Spinal cord (tissue), 10 donors: ENCODE measurements around the gene EIF5A. TPM values are rescaled to one million over a fixed set of nuclear protein-coding genes. Genes with fewer than 3 reads are reported as not detected.

Experiments
- DNase-seq, 6 donors: peaks; one replicate each; pipeline versions ENCODE4 v3.0.0 to v3.0.0-alpha.2; 2013 to 2015; ENCODE audit warnings: low spot score in 6 of 6, low read depth in 4 of 6
- H3K27ac ChIP-seq: one replicate; pipeline ENCODE4 v1.5.1; 2013; ENCODE audit warnings: low read depth, low read length, control low read depth
- H3K27me3 ChIP-seq: one replicate; pipeline ENCODE4 v1.6.1; 2013; ENCODE audit warnings: low read length; ENCODE audit not compliant: control insufficient read depth, insufficient read depth
- H3K36me3 ChIP-seq: one replicate; pipeline ENCODE4 v1.6.1; 2013; ENCODE audit warnings: low read length; ENCODE audit not compliant: control insufficient read depth, insufficient read depth
- H3K4me1 ChIP-seq: one replicate; pipeline ENCODE4 v1.6.1; 2013; ENCODE audit warnings: low read length; ENCODE audit not compliant: control insufficient read depth, insufficient read depth
- H3K4me3 ChIP-seq: one replicate; pipeline ENCODE4 v1.5.1; 2013; ENCODE audit warnings: low read depth, low read length, control low read depth
- H3K9me3 ChIP-seq: one replicate; pipeline ENCODE4 v1.6.1; 2013; ENCODE audit warnings: low read length; ENCODE audit not compliant: control insufficient read depth, insufficient read depth
- WGBS: methylation state at CpG from one replicate; pipeline ENCODE4 v1.1.5; 2013; ENCODE audit warnings: missing lambda C conversion rate; ENCODE audit not compliant: insufficient coverage; 5-methylcytosine and 5-hydroxymethylcytosine counted together
- polyA plus RNA-seq, 2 donors: library from polyadenylated mRNA; unstranded; fragments of 120-200 nt; gene quantifications; one replicate each; pipeline ENCODE4 v1.2.1, GENCODE V29; 2013; ENCODE audit not compliant: insufficient read length in 2 of 2
- total RNA-seq, 2 donors: library from RNA; depleted of rRNA in 1 of 2; stranded (reverse); fragments of 120-200 nt in 1 of 2; fragments of >200 nt in 1 of 2; gene quantifications; one replicate each; pipeline versions ENCODE4 v1.2.3 to v1.2.4, GENCODE V29; 2013 to 2014
- donor health status: healthy.

EIF5A gene
- total and polyA plus RNA-seq, 4 donors: 146 to 375 (median 284) TPM

GRCh38 chr17:7262935-7263800 lies 44.3 kb upstream of the EIF5A start:
- Histone ChIP-seq H3K4me1 (peaks cover 24% of the 10 kb centered on the region), H3K36me3 (peaks cover 19% of the 10 kb centered on the region), H3K27ac (no peak overlapping the region), H3K27me3 (peaks cover 53% of the 10 kb centered on the region), H3K9me3 (no peaks in the 10 kb centered on the region), H3K4me3 (no peak overlapping the region)
- DNase-seq: no peak
- WGBS: 14% methylated on average over 18 of the region's 26 CpGs

GRCh38 chr17:7263801-7264078 lies 43.7 kb upstream of the EIF5A start:
- peaks cover 53% of the 10 kb centered on the region for H3K27me3 ChIP-seq
- H3K27ac ChIP-seq: no peak overlapping the region
- WGBS: 61% methylated on average over 4 of the region's 4 CpGs
- H3K4me3 ChIP-seq: no peak overlapping the region
- peaks cover 14% of the 10 kb centered on the region for H3K36me3 ChIP-seq
- peaks cover 24% of the 10 kb centered on the region for H3K4me1 ChIP-seq
- DNase-seq: no peak
- H3K9me3 ChIP-seq: no peaks in the 10 kb centered on the region

- H3K4me3 ChIP-seq: no peak overlapping the region
- DNase-seq: no peak
- no CpG with 5 or more reads among the region's 1 CpG for WGBS
- H3K9me3 ChIP-seq: no peaks in the 10 kb centered on the region
- H3K36me3 ChIP-seq: no peaks in the 10 kb centered on the region
- H3K27me3 ChIP-seq: peaks cover 36% of the 10 kb centered on the region
- H3K4me1 ChIP-seq: peaks cover 13% of the 10 kb centered on the region
- H3K27ac ChIP-seq: no peak overlapping the region
Observed at GRCh38 chr17:7266784-7267183, 40.6 kb upstream of the EIF5A start.

GRCh38 chr17:7279448-7279847 lies 28.0 kb upstream of the EIF5A start:
- no peak for DNase-seq
- H3K4me3 ChIP-seq: no peak overlapping the region
- WGBS: 91% methylated on average over 5 of the region's 8 CpGs
- no peak overlapping the region for H3K27ac ChIP-seq
- H3K27me3 ChIP-seq: peaks cover 23% of the 10 kb centered on the region
- H3K4me1 ChIP-seq: peaks cover 25% of the 10 kb centered on the region
- H3K9me3 ChIP-seq: no peaks in the 10 kb centered on the region
- H3K36me3 ChIP-seq: no peaks in the 10 kb centered on the region

DNA sequence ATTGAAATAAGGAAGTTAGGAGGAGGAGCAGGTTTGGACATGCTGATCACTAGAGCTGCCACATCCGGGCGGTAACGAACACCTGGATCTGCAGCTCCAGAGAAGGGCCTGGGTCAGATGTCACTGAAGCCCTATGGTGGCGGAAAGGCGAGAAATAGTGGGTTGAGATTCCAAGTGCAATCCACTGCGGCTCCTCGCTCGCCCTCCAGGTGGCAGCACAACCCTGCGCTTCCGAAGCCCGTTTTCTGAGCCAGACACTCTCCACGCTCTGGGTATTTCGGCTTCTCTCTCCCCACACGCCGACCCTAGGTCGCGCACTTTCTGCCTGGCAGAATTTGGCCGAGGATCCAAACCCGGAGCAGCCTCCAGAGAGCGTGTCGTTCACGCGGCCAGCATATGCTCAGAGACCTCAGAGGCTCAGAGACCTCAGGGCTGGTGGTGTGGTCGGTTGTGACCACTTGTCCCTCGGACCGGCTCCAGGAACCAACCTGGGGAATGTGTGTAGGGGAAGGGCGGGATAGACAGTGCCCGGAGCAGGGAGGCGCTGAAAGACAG lies 26.8 kb upstream of the EIF5A start:
- peak overlapping the region; percentile 67 for H3K27ac ChIP-seq
- WGBS: under 1% methylated on average over 29 of the region's 29 CpGs
- H3K9me3 ChIP-seq: no peaks in the 10 kb centered on the region
- peak overlapping the region; percentile 40 for H3K4me3 ChIP-seq
- DNase-seq: peak; percentile 54 to 93 (median 65)
- peaks cover 3% of the 10 kb centered on the region for H3K36me3 ChIP-seq
- H3K4me1 ChIP-seq: peaks cover 25% of the 10 kb centered on the region
- peaks cover 26% of the 10 kb centered on the region for H3K27me3 ChIP-seq

GRCh38 chr17:7281074-7281952 lies 26.1 kb upstream of the EIF5A start, which contains the start of gene SLC2A4:
Gene SLC2A4 (plus strand): TSS chr17:7281718. CDS start chr17:7281935, 217 bp downstream.
- DNase-seq: peak in 5 of 6 donors; percentile 40 to 93 (median 75)
- Histone ChIP-seq H3K27me3 (peaks cover 26% of the 10 kb centered on the region), H3K27ac (peak within 1 kb of the TSS; percentile 67)

GRCh38 chr17:7281953-7282751 lies 25.3 kb upstream of the EIF5A start:
- 2% methylated on average over 35 of the region's 43 CpGs for WGBS
- Histone ChIP-seq H3K36me3 (peaks cover 3% of the 10 kb centered on the region), H3K27ac (no peak overlapping the region), H3K27me3 (peaks cover 26% of the 10 kb centered on the region), H3K4me1 (peaks cover 25% of the 10 kb centered on the region), H3K4me3 (peak overlapping the region; percentile 40), H3K9me3 (no peaks in the 10 kb centered on the region)
- no peak for DNase-seq

More at GRCh38 chr17:7281074-7281952, 26.1 kb upstream of the EIF5A start, which contains the start of gene SLC2A4:
- Histone ChIP-seq H3K9me3 (no peaks in the 10 kb centered on the region), H3K4me1 (peaks cover 25% of the 10 kb centered on the region), H3K4me3 (peak within 1 kb of the TSS; percentile 40), H3K36me3 (peaks cover 3% of the 10 kb centered on the region)
- under 1% methylated on average over 71 of the region's 71 CpGs for WGBS

- 78% methylated on average over 5 of the region's 6 CpGs for WGBS
Observed at GRCh38 chr17:7282752-7283321, 24.6 kb upstream of the EIF5A start.

More at GRCh38 chr17:7282752-7283321, 24.6 kb upstream of the EIF5A start:
- Histone ChIP-seq H3K36me3 (peaks cover 3% of the 10 kb centered on the region), H3K4me1 (peaks cover 25% of the 10 kb centered on the region), H3K27me3 (peaks cover 26% of the 10 kb centered on the region), H3K9me3 (no peaks in the 10 kb centered on the region), H3K4me3 (no peak overlapping the region), H3K27ac (no peak overlapping the region)
- DNase-seq: no peak
